BLaER1 treated with 17β-estradiol and CSF1 and Interleukin-3, amounts not matched to agents 10 nM and 100 nM (cell line): ENCODE results near the gene LFNG.

Experiments used
- H3K27ac ChIP-seq, 11 experiments: shearing (Covaris generic); formaldehyde crosslinking; 2 replicates each; pipeline ENCODE4 v1.8.1; 2022
- H3K27me3 ChIP-seq, 11 experiments: shearing (Covaris generic); formaldehyde crosslinking; 2 replicates each; pipeline ENCODE4 v1.8.1; 2022
- H3K36me3 ChIP-seq, 11 experiments: shearing (Covaris generic); formaldehyde crosslinking; 2 replicates each; pipeline ENCODE4 v1.8.1; 2022
- H3K4me1 ChIP-seq, 10 experiments: shearing (Covaris generic); formaldehyde crosslinking; 2 replicates each; pipeline ENCODE4 v1.8.1; 2022
- H3K4me2 ChIP-seq, 11 experiments: shearing (Covaris generic); formaldehyde crosslinking; 2 replicates each; pipeline ENCODE4 v1.8.1; 2022
- H3K4me3 ChIP-seq, 10 experiments: shearing (Covaris generic); formaldehyde crosslinking; 2 replicates each; pipeline ENCODE4 v1.8.1; 2022
- H3K9ac ChIP-seq, 11 experiments: shearing (Covaris generic); formaldehyde crosslinking; 2 replicates each; pipeline ENCODE4 v1.8.1; 2022
- H3K9me3 ChIP-seq, 11 experiments: shearing (Covaris generic); formaldehyde crosslinking; replicated peaks in 1 of 11; 2 replicates each; pipeline ENCODE4 v1.8.1; 2022
- H4K20me1 ChIP-seq, 11 experiments: shearing (Covaris generic); formaldehyde crosslinking; 2 replicates each; pipeline ENCODE4 v1.8.1; 2022
- Cebpa-rat ChIP-seq, 11 experiments: shearing (Covaris generic); IDR thresholded peaks; 2 replicates each; pipeline ENCODE4 v1.8.1; 2022

LFNG gene

GRCh38 chr7:2524808-2525657 is 5.5 kb downstream of the LFNG start:
- Histone ChIP-seq H3K4me3 (peak overlapping the region in 4 of 10 experiments; percentile 4 to 80 (median 75); a peak in 3 of 20 replicates), H3K9me3 (no peaks in the 10 kb centered on the region), H3K27ac (peak overlapping the region in 7 of 11 experiments; percentile 1 to 80 (median 29); a peak in 11 of 22 replicates), H3K9ac (peak overlapping the region in 10 of 11 experiments; percentile 26 to 83 (median 52); a peak in 12 of 22 replicates), H4K20me1 (peaks cover 0 to 95% (median 85%) of the 10 kb centered on the region in 11 experiments; a peak in 19 of 22 replicates), H3K36me3 (peaks cover 20 to 49% (median 30%) of the 10 kb centered on the region in 11 experiments), H3K4me2 (peak overlapping the region; percentile 85 to 100 (median 96)), H3K27me3 (no peaks in the 10 kb centered on the region), H3K4me1 (peaks cover 85 to 96% (median 94%) of the 10 kb centered on the region in 10 experiments)
- no peak for TF ChIP-seq Cebpa-rat (IDR thresholded peaks at IDR 0.05)

GRCh38 chr7:2525658-2526630 is 6.4 kb downstream of the LFNG start:
- Histone ChIP-seq H3K27me3 (no peaks in the 10 kb centered on the region), H3K4me1 (peaks cover 88 to 98% (median 96%) of the 10 kb centered on the region in 10 experiments), H3K27ac (peak overlapping the region in 6 of 11 experiments; percentile 1 to 80 (median 32); a peak in 10 of 22 replicates)

GRCh38 chr7:2526659-2527504 is 7.3 kb downstream of the LFNG start:
- Histone ChIP-seq H3K4me1 (peaks cover 91 to 99% (median 96%) of the 10 kb centered on the region in 10 experiments), H3K9ac (peak overlapping the region in 7 of 11 experiments; percentile 15 to 84 (median 35); a peak in 7 of 22 replicates), H3K36me3 (peaks cover 20 to 49% (median 30%) of the 10 kb centered on the region in 11 experiments), H3K27me3 (no peaks in the 10 kb centered on the region), H4K20me1 (peaks cover 0 to 85% (median 67%) of the 10 kb centered on the region in 11 experiments; a peak in 19 of 22 replicates), H3K27ac (peak overlapping the region in 2 of 11 experiments; percentile 29 to 40; a peak in 3 of 22 replicates), H3K9me3 (no peaks in the 10 kb centered on the region), H3K4me2 (peak overlapping the region; percentile 85 to 100 (median 97); a peak in 21 of 22 replicates), H3K4me3 (no peak overlapping the region; a peak in 2 of 20 replicates)
- TF ChIP-seq Cebpa-rat (IDR thresholded peaks at IDR 0.05): no peak

More at GRCh38 chr7:2525658-2526630, 6.4 kb downstream of the LFNG start:
- no peak for TF ChIP-seq Cebpa-rat (IDR thresholded peaks at IDR 0.05)
- peak overlapping the region; percentile 85 to 100 (median 96) for H3K4me2 ChIP-seq
- H3K9me3 ChIP-seq: no peaks in the 10 kb centered on the region
- peaks cover 20 to 49% (median 30%) of the 10 kb centered on the region in 11 experiments for H3K36me3 ChIP-seq
- peaks cover 0 to 94% (median 76%) of the 10 kb centered on the region in 11 experiments; a peak in 19 of 22 replicates for H4K20me1 ChIP-seq
- H3K4me3 ChIP-seq: peak overlapping the region in 2 of 10 experiments; percentile 4; a peak in 1 of 20 replicates
- peak overlapping the region in 9 of 11 experiments; percentile 20 to 82 (median 44); a peak in 11 of 22 replicates for H3K9ac ChIP-seq

GRCh38 chr7:2527505-2528467 is 8.2 kb downstream of the LFNG start:
- H3K4me1 ChIP-seq: peaks cover 84 to 96% (median 89%) of the 10 kb centered on the region in 10 experiments
- peaks cover 20 to 49% (median 30%) of the 10 kb centered on the region in 11 experiments for H3K36me3 ChIP-seq

GRCh38 chr7:2528481-2529095 is 9.0 kb downstream of the LFNG start:
- peak overlapping the region; percentile 42 to 90 (median 81); a peak in 19 of 22 replicates for H3K9ac ChIP-seq
- no peaks in the 10 kb centered on the region for H3K27me3 ChIP-seq
- no peaks in the 10 kb centered on the region for H3K9me3 ChIP-seq
- peak overlapping the region in 10 of 11 experiments; percentile 73 to 98 (median 92); a peak in 18 of 22 replicates for H3K27ac ChIP-seq
- peak overlapping the region; percentile 85 to 100 (median 97) for H3K4me2 ChIP-seq
- peaks cover 20 to 49% (median 30%) of the 10 kb centered on the region in 11 experiments for H3K36me3 ChIP-seq
- peaks cover 76 to 88% (median 81%) of the 10 kb centered on the region in 10 experiments for H3K4me1 ChIP-seq
- peaks cover 0 to 68% (median 50%) of the 10 kb centered on the region in 11 experiments; a peak in 19 of 22 replicates for H4K20me1 ChIP-seq
- no peak for TF ChIP-seq Cebpa-rat (IDR thresholded peaks at IDR 0.05)
- peak overlapping the region; percentile 17 to 62 (median 44); a peak in 18 of 20 replicates for H3K4me3 ChIP-seq

More at GRCh38 chr7:2527505-2528467, 8.2 kb downstream of the LFNG start:
- Histone ChIP-seq H4K20me1 (peaks cover 0 to 76% (median 58%) of the 10 kb centered on the region in 11 experiments; a peak in 19 of 22 replicates), H3K27me3 (no peaks in the 10 kb centered on the region), H3K9ac (peak overlapping the region; percentile 51 to 90 (median 81); a peak in 17 of 22 replicates), H3K27ac (peak overlapping the region in 8 of 11 experiments; percentile 91 to 98 (median 94); a peak in 15 of 22 replicates), H3K9me3 (no peaks in the 10 kb centered on the region), H3K4me3 (peak overlapping the region in 8 of 10 experiments; percentile 22 to 62 (median 46); a peak in 13 of 20 replicates), H3K4me2 (peak overlapping the region; percentile 85 to 100 (median 97))
- TF ChIP-seq Cebpa-rat (IDR thresholded peaks at IDR 0.05): no peak
